ENCODE data around the gene BABAM2. TPM values are rescaled to one million over a fixed set of nuclear protein-coding genes. Genes with fewer than 3 reads are reported as not detected.
"Not testable (repeated sequence)": the region's sequence is repeated elsewhere in the genome, so short reads cannot be mapped to it uniquely, and the experiment has no call there.

The BABAM2 gene
- total and polyA plus RNA-seq, 7 donors = 22.9 to 52.3 (median 25.2) TPM

- intact Hi-C loops (cut with DNase I) = no loop called here
- no peak overlapping the region for H3K27ac ChIP-seq
- no peaks in the 10 kb centered on the region for H3K36me3 ChIP-seq
- no peaks in the 10 kb centered on the region for H3K9me3 ChIP-seq
- no peaks in the 10 kb centered on the region for H3K4me1 ChIP-seq
- TF ChIP-seq POLR2AphosphoS5 (IDR thresholded peaks at IDR 0.05) (no peak), CTCF (IDR thresholded peaks at IDR 0.05) (no peak), EP300 (IDR thresholded peaks at IDR 0.05) (no peak), POLR2A (IDR thresholded peaks at IDR 0.05) (no peak)
- no peak overlapping the region for H3K4me3 ChIP-seq
- H3K27me3 ChIP-seq = no peaks in the 10 kb centered on the region
- DNase-seq = no peak
- 30 to 67% methylated on average over 3 of the region's 3 CpGs for WGBS, 2 donors
Observed at GRCh38 chr2:28011322-28011737, 120.8 kb downstream of the BABAM2 start.

- DNase-seq; H3K4me1 ChIP-seq; H3K27ac ChIP-seq; H3K27me3 ChIP-seq; H3K9me3 ChIP-seq; H3K4me3 ChIP-seq; intact Hi-C loops (cut with DNase I); H3K36me3 ChIP-seq: not testable (repeated sequence)
- WGBS, 2 donors = 88 to 98% methylated on average over 2 of the region's 2 CpGs
Observed at GRCh38 chr2:28018474-28018873, 127.9 kb downstream of the BABAM2 start.

GRCh38 chr2:28019521-28019920, 129.0 kb downstream of the BABAM2 start:
- H3K4me1 ChIP-seq; intact Hi-C loops (cut with DNase I); H3K9me3 ChIP-seq; H3K27ac ChIP-seq; DNase-seq; H3K36me3 ChIP-seq; H3K4me3 ChIP-seq; H3K27me3 ChIP-seq: not testable (repeated sequence)
- WGBS, 2 donors = 92 to 94% methylated on average over 2 of the region's 2 CpGs

- Histone ChIP-seq H3K36me3 (peaks cover 0 to 5% (median 0%) of the 10 kb centered on the region in 4 donors), H3K27ac (no peak overlapping the region), H3K4me3 (no peak overlapping the region), H3K27me3 (no peaks in the 10 kb centered on the region), H3K9me3 (no peaks in the 10 kb centered on the region), H3K4me1 (no peaks in the 10 kb centered on the region)
- no peak for DNase-seq
- 95% methylated on average over 9 of the region's 9 CpGs for WGBS, 2 donors
- intact Hi-C loops (cut with DNase I) = no loop called here
- TF ChIP-seq POLR2AphosphoS5 (IDR thresholded peaks at IDR 0.05) (no peak), POLR2A (IDR thresholded peaks at IDR 0.05) (no peak)
Observed at GRCh38 chr2:28021898-28022297, 131.4 kb downstream of the BABAM2 start.

- no peak for DNase-seq
- intact Hi-C loops (cut with DNase I) = no loop called here
- WGBS, 2 donors = 95 to 97% methylated on average over 4 of the region's 4 CpGs
- TF ChIP-seq EP300 (IDR thresholded peaks at IDR 0.05) (no peak), POLR2AphosphoS5 (IDR thresholded peaks at IDR 0.05) (no peak), CTCF (IDR thresholded peaks at IDR 0.05) (no peak), POLR2A (IDR thresholded peaks at IDR 0.05) (no peak)
- no peak overlapping the region for H3K4me3 ChIP-seq
- no peaks in the 10 kb centered on the region for H3K4me1 ChIP-seq
- no peaks in the 10 kb centered on the region for H3K27me3 ChIP-seq
- H3K27ac ChIP-seq = no peak overlapping the region
- H3K36me3 ChIP-seq = peaks cover 0 to 5% (median 0%) of the 10 kb centered on the region in 4 donors
- no peaks in the 10 kb centered on the region for H3K9me3 ChIP-seq
Observed at GRCh38 chr2:28025123-28025522, 134.6 kb downstream of the BABAM2 start.

- H3K36me3 ChIP-seq; H3K4me1 ChIP-seq; intact Hi-C loops (cut with DNase I); DNase-seq; H3K27me3 ChIP-seq; H3K4me3 ChIP-seq; H3K9me3 ChIP-seq; H3K27ac ChIP-seq: not testable (repeated sequence)
- WGBS, 2 donors = 84 to 93% methylated on average over 2 of the region's 2 CpGs
Observed at GRCh38 chr2:28026230-28026629, 135.7 kb downstream of the BABAM2 start.

GRCh38 chr2:28028025-28028424, 137.5 kb downstream of the BABAM2 start:
- WGBS, 2 donors = 95 to 97% methylated on average over 7 of the region's 7 CpGs
- no peak for TF ChIP-seq EP300 (IDR thresholded peaks at IDR 0.05)
- TF ChIP-seq CTCF (IDR thresholded peaks at IDR 0.05) = no peak
- TF ChIP-seq POLR2AphosphoS5 (IDR thresholded peaks at IDR 0.05) = no peak
- no peak for TF ChIP-seq POLR2A (IDR thresholded peaks at IDR 0.05)
- H3K4me3 ChIP-seq = no peak overlapping the region
- no peaks in the 10 kb centered on the region for H3K4me1 ChIP-seq
- no peak overlapping the region for H3K27ac ChIP-seq
- H3K9me3 ChIP-seq = no peaks in the 10 kb centered on the region
- intact Hi-C loops (cut with DNase I) = no loop called here
- peaks cover 0 to 5% (median 0%) of the 10 kb centered on the region in 4 donors for H3K36me3 ChIP-seq
- no peaks in the 10 kb centered on the region for H3K27me3 ChIP-seq
- DNase-seq = no peak

All from sigmoid colon (tissue), 7 donors.